Measurements from ENCODE around the gene MYH15. TPM values are rescaled to one million over a fixed set of nuclear protein-coding genes. Genes with fewer than 3 reads are reported as not detected.

Gene MYH15
- total RNA-seq, 2 donors from 2014 or later = 0.07 to 0.15 TPM

DNA sequence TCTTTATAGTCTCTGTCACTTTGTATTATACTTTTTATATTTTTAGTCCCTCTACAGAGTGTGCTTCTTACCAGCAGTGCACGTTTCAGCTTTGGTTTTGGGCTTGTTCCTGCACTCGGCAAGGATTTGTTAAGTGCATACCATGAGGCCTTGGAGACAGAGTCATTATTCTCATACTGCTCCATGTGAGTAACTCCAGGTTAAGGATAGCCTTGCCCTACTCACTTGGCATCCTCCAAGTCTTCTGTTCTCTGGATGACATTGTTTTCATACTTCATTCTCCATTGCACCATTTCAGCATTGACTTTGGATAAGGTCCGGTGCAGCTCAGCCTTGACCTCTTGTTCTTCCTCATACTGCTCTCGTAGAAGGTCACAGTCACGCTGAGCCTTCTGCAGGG, 96.4 kb downstream of the MYH15 start:
- TF ChIP-seq, protein P1, sequence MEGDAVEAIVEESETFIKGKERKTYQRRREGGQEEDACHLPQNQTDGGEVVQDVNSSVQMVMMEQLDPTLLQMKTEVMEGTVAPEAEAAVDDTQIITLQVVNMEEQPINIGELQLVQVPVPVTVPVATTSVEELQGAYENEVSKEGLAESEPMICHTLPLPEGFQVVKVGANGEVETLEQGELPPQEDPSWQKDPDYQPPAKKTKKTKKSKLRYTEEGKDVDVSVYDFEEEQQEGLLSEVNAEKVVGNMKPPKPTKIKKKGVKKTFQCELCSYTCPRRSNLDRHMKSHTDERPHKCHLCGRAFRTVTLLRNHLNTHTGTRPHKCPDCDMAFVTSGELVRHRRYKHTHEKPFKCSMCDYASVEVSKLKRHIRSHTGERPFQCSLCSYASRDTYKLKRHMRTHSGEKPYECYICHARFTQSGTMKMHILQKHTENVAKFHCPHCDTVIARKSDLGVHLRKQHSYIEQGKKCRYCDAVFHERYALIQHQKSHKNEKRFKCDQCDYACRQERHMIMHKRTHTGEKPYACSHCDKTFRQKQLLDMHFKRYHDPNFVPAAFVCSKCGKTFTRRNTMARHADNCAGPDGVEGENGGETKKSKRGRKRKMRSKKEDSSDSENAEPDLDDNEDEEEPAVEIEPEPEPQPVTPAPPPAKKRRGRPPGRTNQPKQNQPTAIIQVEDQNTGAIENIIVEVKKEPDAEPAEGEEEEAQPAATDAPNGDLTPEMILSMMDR (conservative IDR thresholded peaks at IDR 0.05) = no peak
- DNase-seq = no peak
- Mint-ChIP-seq H3K4me3 (no peak overlapping the region), H3K27ac (no peak overlapping the region), H3K9me3 (no peaks in the 10 kb centered on the region), H3K27me3 (ENCODE audit: insufficient read depth) (peaks cover 4% of the 10 kb centered on the region), H3K36me3 (ENCODE audit: low read depth) (no peaks in the 10 kb centered on the region), H3K4me1 (no peaks in the 10 kb centered on the region)
- Histone ChIP-seq H3K4me1 (ENCODE audit: control insufficient read depth, insufficient read depth, low read length) (no peaks in the 10 kb centered on the region), H3K4me3 (ENCODE audit: low read length) (no peak overlapping the region), H3K9me3 (ENCODE audit: control insufficient read depth, low read length) (no peaks in the 10 kb centered on the region), H3K9ac (ENCODE audit: extremely low read depth, low read length, poor library complexity, severe bottlenecking) (no peak overlapping the region), H3K36me3 (ENCODE audit: control insufficient read depth, insufficient read depth, low read length) (no peaks in the 10 kb centered on the region), H3K27me3 (ENCODE audit: control insufficient read depth, insufficient read depth, low read length, poor library complexity, severe bottlenecking) (peaks cover 19% of the 10 kb centered on the region), H3K27ac (ENCODE audit: low read depth, low read length) (no peak overlapping the region)
- 85 to 92% methylated on average over 3 to 5 of the region's 5 CpGs for WGBS, 2 experiments (ENCODE audit: insufficient coverage in 1 of 2, insufficient read length in 1 of 2)

DNA sequence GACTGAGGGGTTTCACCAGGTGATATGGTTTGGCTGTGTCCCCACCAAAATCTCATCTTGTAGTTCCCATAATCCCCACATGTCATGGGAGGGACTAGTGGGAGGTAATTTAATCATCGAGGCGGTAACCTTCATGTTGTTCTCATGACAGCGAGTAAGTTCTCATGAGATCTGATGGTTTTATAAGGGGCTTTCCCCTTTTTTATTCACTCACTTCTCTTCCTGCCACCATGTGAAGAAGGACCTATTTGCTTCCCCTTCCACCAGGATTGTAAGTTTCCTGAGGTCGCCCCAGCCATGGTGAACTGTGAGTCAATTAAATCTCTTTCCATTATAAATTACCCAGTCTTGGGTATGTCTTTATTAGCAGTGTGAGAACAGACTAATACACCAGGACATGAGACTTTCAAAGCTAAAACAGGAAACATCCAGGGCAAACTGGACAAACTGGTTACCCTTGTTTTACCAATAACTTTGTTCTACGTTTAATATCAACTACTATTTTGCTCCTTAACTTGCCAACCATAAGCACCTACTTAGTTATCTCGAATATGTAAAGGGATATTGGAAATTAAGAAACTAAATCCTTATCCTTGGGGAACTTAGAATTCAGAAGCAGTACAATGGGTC, 98.2 kb downstream of the MYH15 start:
- Histone ChIP-seq H3K27me3 (ENCODE audit: control insufficient read depth, insufficient read depth, low read length, poor library complexity, severe bottlenecking) (peaks cover 28% of the 10 kb centered on the region), H3K4me3 (ENCODE audit: low read length) (no peak overlapping the region), H3K9ac (ENCODE audit: extremely low read depth, low read length, poor library complexity, severe bottlenecking) (no peak overlapping the region), H3K36me3 (ENCODE audit: control insufficient read depth, insufficient read depth, low read length) (no peaks in the 10 kb centered on the region), H3K9me3 (ENCODE audit: control insufficient read depth, low read length) (no peaks in the 10 kb centered on the region), H3K27ac (ENCODE audit: low read depth, low read length) (no peak overlapping the region), H3K4me1 (ENCODE audit: control insufficient read depth, insufficient read depth, low read length) (no peaks in the 10 kb centered on the region)
- whole genome bisulfite sequencing, 2 experiments (ENCODE audit: insufficient coverage in 1 of 2, insufficient read length in 1 of 2) = 97% methylated on average over 6 of the region's 6 CpGs; no CpG with 5 or more reads in 1 of the 2 experiments
- no peak for DNase-seq
- TF ChIP-seq, protein P1 (conservative IDR thresholded peaks at IDR 0.05) = no peak
- no peaks in the 10 kb centered on the region for H3K36me3 Mint-ChIP-seq (ENCODE audit: low read depth)
- H3K9me3 Mint-ChIP-seq = no peaks in the 10 kb centered on the region
- no peak overlapping the region for H3K4me3 Mint-ChIP-seq
- no peak overlapping the region for H3K27ac Mint-ChIP-seq
- no peaks in the 10 kb centered on the region for H3K4me1 Mint-ChIP-seq
- H3K27me3 Mint-ChIP-seq (ENCODE audit: insufficient read depth) = peaks cover 5% of the 10 kb centered on the region

DNA sequence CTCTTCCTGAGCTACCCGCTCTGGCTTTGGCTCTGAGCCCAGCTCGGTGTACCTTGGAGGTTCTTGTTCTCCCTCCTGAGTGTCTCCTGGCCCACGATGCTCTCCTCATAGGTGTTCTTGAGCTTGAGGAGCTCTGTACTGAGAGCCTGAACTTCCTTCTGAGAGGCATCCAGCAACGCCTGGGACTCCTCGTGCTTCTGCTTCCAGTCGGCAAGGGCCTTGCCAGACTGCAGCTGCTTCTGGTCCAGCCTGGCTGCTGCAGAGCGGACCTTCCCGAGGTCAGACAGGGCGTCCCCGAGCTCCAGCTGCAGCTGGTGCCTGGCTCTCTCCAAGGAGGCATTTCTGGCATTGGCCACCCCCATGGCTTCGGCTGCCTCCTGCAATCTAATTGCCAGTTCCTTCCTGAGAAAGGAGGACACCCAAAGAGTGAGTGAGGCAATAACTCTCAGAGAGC, 99.8 kb downstream of the MYH15 start:
- Mint-ChIP-seq H3K27me3 (ENCODE audit: insufficient read depth) (peaks cover 10% of the 10 kb centered on the region), H3K9me3 (no peaks in the 10 kb centered on the region), H3K4me1 (no peaks in the 10 kb centered on the region), H3K4me3 (no peak overlapping the region), H3K36me3 (ENCODE audit: low read depth) (no peaks in the 10 kb centered on the region), H3K27ac (no peak overlapping the region)
- TF ChIP-seq, protein P1 (conservative IDR thresholded peaks at IDR 0.05) = no peak
- Histone ChIP-seq H3K27ac (ENCODE audit: low read depth, low read length) (no peak overlapping the region), H3K36me3 (ENCODE audit: control insufficient read depth, insufficient read depth, low read length) (no peaks in the 10 kb centered on the region), H3K9ac (ENCODE audit: extremely low read depth, low read length, poor library complexity, severe bottlenecking) (no peak overlapping the region), H3K4me1 (ENCODE audit: control insufficient read depth, insufficient read depth, low read length) (no peaks in the 10 kb centered on the region), H3K27me3 (ENCODE audit: control insufficient read depth, insufficient read depth, low read length, poor library complexity, severe bottlenecking) (peaks cover 45% of the 10 kb centered on the region), H3K4me3 (ENCODE audit: low read length) (no peak overlapping the region), H3K9me3 (ENCODE audit: control insufficient read depth, low read length) (no peaks in the 10 kb centered on the region)
- WGBS, 2 experiments (ENCODE audit: insufficient coverage in 1 of 2, insufficient read length in 1 of 2) = 88 to 91% methylated on average over 7 to 11 of the region's 11 CpGs
- DNase-seq = no peak
